Body of pancreas (tissue), 4 donors: Measurements from ENCODE around the gene SHROOM2. TPM values are rescaled to one million over a fixed set of nuclear protein-coding genes. Genes with fewer than 3 reads are reported as not detected.

Source experiments
- ATAC-seq: fragments of 150-250 bp; one replicate; pipeline ENCODE4 v1.9.1; 2016
- DNase-seq, 4 donors: peaks; one replicate each; pipeline ENCODE4 v3.0.0-alpha.2; 2019
- H3K27ac ChIP-seq, 4 donors: fragments of 200-600 bp; sonication (generic); 1 replicate in 3 of 4; 2 replicates in 1 of 4; pipeline versions ENCODE4 v1.5.1 to v1.6.1; 2016 to 2019; ENCODE audit warnings: mild to moderate bottlenecking in 1 of 4, mixed read lengths in 1 of 4, moderate library complexity in 1 of 4
- H3K27me3 ChIP-seq, 2 donors: fragments of 200-600 bp; sonication (generic); one replicate each; pipeline ENCODE4 v1.6.0; 2016; ENCODE audit warnings: mild to moderate bottlenecking in 1 of 2
- H3K36me3 ChIP-seq, 2 donors: fragments of 200-600 bp; sonication (generic); replicated peaks in 1 of 2; 2 replicates each; pipeline ENCODE4 v1.5.1; 2016; ENCODE audit warnings: low read depth in 2 of 2; ENCODE audit not compliant: insufficient read depth in 1 of 2
- H3K4me1 ChIP-seq: fragments of 200-600 bp; sonication (generic); one replicate; pipeline ENCODE4 v1.6.0; 2016
- H3K4me3 ChIP-seq, 2 donors: fragments of 200-600 bp; sonication (generic); 1 replicate in 1 of 2; 2 replicates in 1 of 2; pipeline ENCODE4 v1.5.1; 2016 to 2019
- H3K9me3 ChIP-seq, 3 donors: fragments of 200-600 bp; sonication (generic); 1 replicate in 2 of 3; 2 replicates in 1 of 3; pipeline ENCODE4 v1.5.1; 2016
- CTCF ChIP-seq, 7 experiments: fragments of 450-650 bp in 4 of 7; fragments of 200-600 bp in 3 of 7; sonication (generic) in 3 of 7; IDR thresholded peaks; one replicate each; pipeline ENCODE4 v1.5.1; 2016 to 2019; ENCODE audit warnings: antibody characterized with exemption in 7 of 7
- POLR2A ChIP-seq, 3 donors: fragments of 450-650 bp; IDR thresholded peaks; one replicate each; pipeline ENCODE4 v1.6.1; 2016; ENCODE audit warnings: antibody characterized with exemption in 3 of 3, mild to moderate bottlenecking in 2 of 3
- WGBS, 2 donors: methylation state at CpG; one replicate each; pipeline ENCODE4 v1.1.5; 2017; 5-methylcytosine and 5-hydroxymethylcytosine counted together
- intact Hi-C: fragments of 100-400 bp; cut with DNase I; formaldehyde crosslinking; loops from one replicate; pipeline ENCODE4 v1.15.1; 2023
- small RNA-seq: library from RNA; depleted of rRNA; stranded (forward); fragments of <200 nt; gene quantifications from one replicate; pipeline ENCODE3, GENCODE V24; 2016
- total RNA-seq, 2 donors: library from RNA; depleted of rRNA; stranded (reverse); fragments of >200 nt; gene quantifications; one replicate each; pipeline ENCODE4 v1.1.0, GENCODE V29; 2016

SHROOM2 gene
- total RNA-seq, 2 donors from 2014 or later = 9.9 TPM

- intact Hi-C loops = loop anchor here (5.0 kb wide), 1 partner anchor 121 kb away; no protein-coding TSS in a partner anchor
- Histone ChIP-seq H3K4me3 (no peak overlapping the region), H3K27ac (no peak overlapping the region), H3K4me1 (no peaks in the 10 kb centered on the region), H3K27me3 (no peaks in the 10 kb centered on the region), H3K36me3 (no peaks in the 10 kb centered on the region), H3K9me3 (no peaks in the 10 kb centered on the region)
- DNase-seq (peak; percentile 84 to 88 (median 85)), ATAC-seq (peak; percentile 90)
- 14 to 51% methylated on average over 7 to 18 of the region's 18 CpGs for WGBS, 2 donors
- TF ChIP-seq CTCF (IDR thresholded peaks at IDR 0.05) = peak; percentile 81 to 98 (median 97)
- TF ChIP-seq POLR2A (IDR thresholded peaks at IDR 0.05) = no peak
Measured at GRCh38 chrX:9995855-9996339, 209.7 kb downstream of the SHROOM2 start.

GRCh38 chrX:9997041-9997440, 210.8 kb downstream of the SHROOM2 start:
- Histone ChIP-seq H3K27ac (no peak overlapping the region), H3K4me3 (no peak overlapping the region), H3K9me3 (no peaks in the 10 kb centered on the region), H3K27me3 (no peaks in the 10 kb centered on the region), H3K36me3 (no peaks in the 10 kb centered on the region), H3K4me1 (no peaks in the 10 kb centered on the region)
- 86% methylated on average over 6 of the region's 9 CpGs; no CpG with 5 or more reads in 1 of the 2 donors for WGBS, 2 donors
- intact Hi-C loops = loop anchor here (5.0 kb wide), 1 partner anchor 120 kb away; no protein-coding TSS in a partner anchor
- no peak for ATAC-seq
- no peak for DNase-seq
- TF ChIP-seq CTCF (IDR thresholded peaks at IDR 0.05) = no peak
- no peak for TF ChIP-seq POLR2A (IDR thresholded peaks at IDR 0.05)

- Histone ChIP-seq H3K27me3 (no peaks in the 10 kb centered on the region), H3K9me3 (no peaks in the 10 kb centered on the region), H3K36me3 (no peaks in the 10 kb centered on the region), H3K4me1 (no peaks in the 10 kb centered on the region), H3K27ac (no peak overlapping the region), H3K4me3 (no peak overlapping the region)
- 93 to 96% methylated on average over 4 to 8 of the region's 8 CpGs for WGBS, 2 donors
- intact Hi-C loops = loop anchor here (5.0 kb wide), 1 partner anchor 120 kb away; no protein-coding TSS in a partner anchor
- no peak for DNase-seq
- TF ChIP-seq CTCF (IDR thresholded peaks at IDR 0.05) = no peak
- no peak for TF ChIP-seq POLR2A (IDR thresholded peaks at IDR 0.05)
- ATAC-seq = no peak
Measured at GRCh38 chrX:9997524-9997923, 211.3 kb downstream of the SHROOM2 start.

Small RNAs within 50 kb of the gene (small RNA-seq; reads per million reads assigned to genes)
- gene RF00019 = not detected

Other genes with a start within 250 kb of the SHROOM2 start
- gene GPR143, start 20.6 kb upstream of the SHROOM2 start, total RNA-seq = 1 to 10 TPM in 1 of 2 donors, under 1 TPM in 1; 0.99 to 2.3 TPM
- gene CLDN34, start 180.9 kb downstream of the SHROOM2 start, total RNA-seq = 1 to 10 TPM in 1 of 2 donors, not detected in 1; 2.6 TPM